Loucy (cell line): ENCODE data around the gene NHLRC4.

Experiments
- H2AFZ ChIP-seq: fragments of 200-600 bp; sonication (generic); 2 replicates; pipeline ENCODE4 v1.6.0; 2016; ENCODE audit warnings: antibody characterized with exemption, mild to moderate bottlenecking, low read length, moderate library complexity
- H3F3A ChIP-seq: fragments of 200-600 bp; 2 replicates; pipeline ENCODE4 v1.6.0; 2016; ENCODE audit warnings: antibody characterized with exemption, low read depth, mild to moderate bottlenecking
- H3K27me3 ChIP-seq: fragments of 200-600 bp; sonication (generic); 2 replicates; pipeline ENCODE4 v1.6.1; 2014; ENCODE audit warnings: low read length, mild to moderate bottlenecking; ENCODE audit not compliant: insufficient read depth, poor library complexity, severe bottlenecking
- H3K36me3 ChIP-seq: fragments of 200-600 bp; sonication (generic); 2 replicates; pipeline ENCODE4 v1.6.1; 2016; ENCODE audit warnings: low read length; ENCODE audit not compliant: insufficient read depth
- H3K4me1 ChIP-seq: fragments of 200-600 bp; sonication (generic); 2 replicates; pipeline ENCODE4 v1.5.1; 2014; ENCODE audit warnings: low read length, mild to moderate bottlenecking; ENCODE audit not compliant: insufficient read depth, poor library complexity, severe bottlenecking
- H3K4me2 ChIP-seq: fragments of 200-600 bp; sonication (generic); 2 replicates; pipeline ENCODE4 v1.6.0; 2014; ENCODE audit warnings: antibody characterized with exemption, low read length, low read depth, mild to moderate bottlenecking; ENCODE audit not compliant: poor library complexity, severe bottlenecking
- H3K4me3 ChIP-seq: fragments of 200-600 bp; sonication (generic); 2 replicates; pipeline ENCODE4 v1.5.1; 2014; ENCODE audit warnings: low read length, mild to moderate bottlenecking, mixed read lengths; ENCODE audit not compliant: poor library complexity, severe bottlenecking
- H3K79me2 ChIP-seq: fragments of 200-600 bp; sonication (generic); 2 replicates; pipeline ENCODE4 v1.6.1; 2014; ENCODE audit warnings: low read length; ENCODE audit not compliant: insufficient read depth
- H3K9ac ChIP-seq: fragments of 200-600 bp; sonication (generic); 2 replicates; pipeline ENCODE4 v1.6.0; 2014; ENCODE audit warnings: mild to moderate bottlenecking, low read depth, low read length, moderate library complexity; ENCODE audit not compliant: poor library complexity, severe bottlenecking
- H3K9me2 ChIP-seq: fragments of 200-600 bp; sonication (generic); replicated peaks from 2 replicates; pipeline ENCODE4 v1.6.1; 2016; ENCODE audit warnings: low read depth, low read length, mixed read lengths
- H3K9me3 ChIP-seq: fragments of 200-600 bp; sonication (generic); 2 replicates; pipeline ENCODE4 v1.6.1; 2014; ENCODE audit warnings: mild to moderate bottlenecking, antibody characterized with exemption, low read length, low read depth; ENCODE audit not compliant: insufficient read depth
- H4K20me1 ChIP-seq: fragments of 200-600 bp; sonication (generic); 2 replicates; pipeline ENCODE4 v1.6.0; 2014; ENCODE audit warnings: antibody characterized with exemption, low read length, mild to moderate bottlenecking; ENCODE audit not compliant: insufficient read depth, poor library complexity, severe bottlenecking
- CTCF ChIP-seq: fragments of 200-600 bp; sonication (generic); conservative IDR thresholded peaks from 2 replicates; pipeline ENCODE4 v1.5.1; 2014; ENCODE audit warnings: mild to moderate bottlenecking, antibody characterized with exemption, low read length
- EZH2phosphoT487 ChIP-seq: fragments of 200-600 bp; IDR thresholded peaks from 2 replicates; pipeline ENCODE4 v1.6.1; 2018; ENCODE audit warnings: antibody characterized with exemption, mild to moderate bottlenecking, moderate library complexity, borderline replicate concordance

Gene NHLRC4

GRCh38 chr16:525123-525519 is 41.7 kb upstream of the NHLRC4 start:
- no peaks in the 10 kb centered on the region for H3K9me3 ChIP-seq
- H3F3A ChIP-seq = no peaks in the 10 kb centered on the region
- H4K20me1 ChIP-seq = peaks cover 9% of the 10 kb centered on the region
- no peak overlapping the region for H2AFZ ChIP-seq
- H3K27me3 ChIP-seq = no peaks in the 10 kb centered on the region
- H3K4me2 ChIP-seq = no peak overlapping the region
- peaks cover 24% of the 10 kb centered on the region for H3K79me2 ChIP-seq
- H3K9ac ChIP-seq = no peak overlapping the region
- no peak overlapping the region for H3K4me3 ChIP-seq
- no peak for TF ChIP-seq EZH2phosphoT487
- TF ChIP-seq CTCF = no peak
- H3K36me3 ChIP-seq = no peaks in the 10 kb centered on the region
- no peaks in the 10 kb centered on the region for H3K9me2 ChIP-seq
- H3K4me1 ChIP-seq = peaks cover 8% of the 10 kb centered on the region

- H3K9me2 ChIP-seq = no peaks in the 10 kb centered on the region
Measured at GRCh38 chr16:525520-526180, 41.2 kb upstream of the NHLRC4 start.

GRCh38 chr16:526181-527014 is 40.4 kb upstream of the NHLRC4 start:
- no peaks in the 10 kb centered on the region for H3K36me3 ChIP-seq
- H3K9me3 ChIP-seq = no peaks in the 10 kb centered on the region
- H3K4me1 ChIP-seq = peaks cover 8% of the 10 kb centered on the region
- H3K79me2 ChIP-seq = peaks cover 36% of the 10 kb centered on the region
- H3K27me3 ChIP-seq = no peaks in the 10 kb centered on the region
- H3K9ac ChIP-seq = peak overlapping the region; percentile 85
- no peaks in the 10 kb centered on the region for H3F3A ChIP-seq
- H3K4me2 ChIP-seq = peak overlapping the region; percentile 82
- no peak for TF ChIP-seq CTCF
- no peak for TF ChIP-seq EZH2phosphoT487
- peaks cover 9% of the 10 kb centered on the region for H4K20me1 ChIP-seq
- no peaks in the 10 kb centered on the region for H3K9me2 ChIP-seq
- H3K4me3 ChIP-seq = peak overlapping the region; percentile 82
- 0 out of 2 replicates have a peak overlapping the region, but pooled peaks have one; percentile 19 for H2AFZ ChIP-seq

More at GRCh38 chr16:525520-526180, 41.2 kb upstream of the NHLRC4 start:
- Histone ChIP-seq H3F3A (no peaks in the 10 kb centered on the region), H3K9ac (peak overlapping the region; percentile 85), H4K20me1 (peaks cover 9% of the 10 kb centered on the region), H3K9me3 (no peaks in the 10 kb centered on the region), H3K27me3 (no peaks in the 10 kb centered on the region), H2AFZ (no peak overlapping the region), H3K4me3 (peak overlapping the region; percentile 82), H3K4me2 (peak overlapping the region; percentile 82), H3K36me3 (no peaks in the 10 kb centered on the region), H3K79me2 (peaks cover 29% of the 10 kb centered on the region), H3K4me1 (peaks cover 8% of the 10 kb centered on the region)
- no peak for TF ChIP-seq CTCF
- TF ChIP-seq EZH2phosphoT487 = no peak
